DMS 273 (cell line): ENCODE data around the gene BDKRB2.
A peak's percentile ranks its signal among the peaks of the same experiment; 100 is the strongest.

Source experiments
- DNase-seq: peaks from one replicate; lab custom pipeline; 2025; ENCODE audit not compliant: unreplicated experiment; lab: John Stamatoyannopoulos, UW

BDKRB2 gene

DNA sequence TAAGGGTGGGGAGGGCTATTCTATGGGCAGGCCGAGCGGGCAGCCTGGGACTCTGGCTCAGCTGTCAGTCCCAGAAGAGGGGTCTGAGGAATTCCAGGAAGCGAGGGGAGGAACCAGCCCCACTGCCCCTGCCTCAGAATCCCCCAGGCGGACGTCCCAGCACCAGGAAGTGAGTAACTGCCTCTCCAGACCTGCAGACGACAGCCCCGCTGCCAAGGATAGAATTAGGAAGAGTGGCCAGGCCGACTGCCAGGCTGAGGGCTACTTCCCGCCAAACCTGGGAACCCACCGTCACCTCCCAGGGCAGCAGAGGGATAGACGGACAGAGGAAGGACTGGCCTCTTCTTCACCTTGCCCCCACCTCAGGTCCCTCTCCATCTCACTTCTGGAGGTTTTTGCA, 6.7 kb upstream of the BDKRB2 start:
- DNase-seq: no peak

- no peak for DNase-seq
These were observed 6.1 kb upstream of the BDKRB2 start for GRCh38 chr14:96198430-96199130.

DNA sequence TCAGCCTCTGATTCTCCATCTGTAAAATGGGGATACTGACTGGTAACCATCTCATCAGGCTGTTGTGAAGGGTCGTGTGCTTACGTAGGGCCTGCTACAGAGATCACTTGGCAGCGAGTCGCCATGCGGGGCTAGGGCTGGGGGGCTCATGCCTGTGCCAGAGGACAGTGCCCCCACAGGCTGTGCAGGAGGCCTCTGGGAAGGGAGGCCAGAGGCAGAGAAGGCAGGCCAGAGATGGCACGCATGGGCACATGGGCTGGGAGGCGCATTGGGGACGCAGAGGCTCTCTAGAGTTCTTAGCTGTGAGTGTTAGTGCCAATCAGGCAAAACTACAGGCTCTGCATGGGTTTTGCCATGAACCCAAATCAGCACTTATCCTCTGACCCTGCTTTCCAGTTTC, 3.5 kb upstream of the BDKRB2 start:
- no peak for DNase-seq

- no peak for DNase-seq
These were observed 2.7 kb upstream of the BDKRB2 start for GRCh38 chr14:96201965-96202364.

DNA sequence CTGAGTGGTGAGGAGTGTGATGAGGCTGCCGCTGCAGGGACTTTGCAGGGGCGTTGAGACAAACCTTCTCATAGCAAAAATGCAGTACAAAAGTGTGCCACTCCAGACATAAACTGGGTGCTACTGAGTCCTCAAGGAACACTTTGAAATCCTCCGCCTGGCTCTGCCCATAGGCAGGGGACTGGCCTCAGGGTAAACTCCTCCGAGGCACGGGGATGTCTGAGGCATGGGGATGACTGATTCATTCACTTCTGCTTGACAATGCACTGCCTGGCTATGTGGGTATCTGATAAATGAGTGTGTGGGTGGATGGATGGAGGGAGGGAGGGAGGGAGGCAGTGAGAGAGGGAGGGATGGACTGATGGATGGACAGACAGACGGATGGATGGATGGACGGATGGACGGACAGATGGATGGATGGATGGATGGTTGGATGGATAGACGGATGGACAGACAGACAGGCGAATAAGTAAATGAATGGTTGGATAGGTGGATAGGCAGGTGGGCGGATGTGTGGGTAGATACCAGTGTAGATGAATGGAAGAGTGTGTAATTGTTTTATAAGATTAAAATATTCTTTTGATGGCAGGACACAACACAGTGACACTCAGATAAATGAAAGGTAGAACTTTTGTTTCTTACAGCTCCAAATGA, 2.1 kb upstream of the BDKRB2 start:
- DNase-seq: no peak

GRCh38 chr14:96203116-96203515, 1.5 kb upstream of the BDKRB2 start:
- DNase-seq: no peak

- no peak for DNase-seq
These were observed 1.0 kb upstream of the BDKRB2 start for GRCh38 chr14:96203635-96204034.

DNA sequence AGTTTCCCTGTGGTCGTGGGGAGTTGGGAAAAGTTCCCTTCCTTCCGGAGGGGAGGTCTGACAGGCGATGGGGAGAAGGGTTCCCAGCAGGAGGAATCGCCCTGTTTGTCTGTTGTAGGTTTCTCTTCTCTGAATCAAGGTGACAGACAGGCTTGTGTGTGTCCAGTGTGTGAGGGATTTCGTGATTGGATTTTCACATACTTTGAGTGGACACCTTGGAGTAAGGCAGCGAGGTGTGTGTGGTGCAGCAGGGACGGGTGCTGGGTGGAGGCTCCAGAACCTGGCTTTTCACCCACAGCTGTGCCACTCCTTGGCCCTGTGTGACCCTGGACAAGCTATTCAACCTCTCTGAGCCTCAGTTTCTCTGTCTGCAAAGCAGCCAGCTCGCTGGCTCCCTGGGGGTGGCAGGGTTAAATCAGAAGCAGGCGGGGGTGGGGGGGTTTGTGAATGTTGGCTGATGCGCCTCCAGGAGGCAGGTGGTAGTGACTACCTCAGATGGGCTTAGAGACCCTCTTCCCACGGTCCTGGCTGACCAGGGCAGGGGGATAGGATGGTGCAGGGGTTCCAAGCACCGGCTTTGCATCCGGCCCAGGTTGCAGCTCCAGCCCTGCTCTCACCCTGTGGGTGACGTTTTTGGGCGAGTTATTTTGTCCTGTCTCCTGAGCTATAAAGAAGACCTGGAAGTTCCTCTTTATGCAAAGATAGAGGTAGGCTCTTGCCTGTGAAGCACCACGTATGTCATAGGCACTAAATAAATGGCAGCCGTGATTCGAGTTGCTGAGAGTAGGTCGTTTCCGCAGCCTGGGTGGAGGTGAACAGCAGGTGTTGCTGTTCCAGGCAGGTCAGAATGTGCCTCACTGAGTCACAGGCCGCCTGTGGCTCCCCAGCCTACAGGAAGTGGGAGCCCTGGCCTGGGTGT, 679 bp downstream of the BDKRB2 start:
- peak; percentile 46 for DNase-seq

DNA sequence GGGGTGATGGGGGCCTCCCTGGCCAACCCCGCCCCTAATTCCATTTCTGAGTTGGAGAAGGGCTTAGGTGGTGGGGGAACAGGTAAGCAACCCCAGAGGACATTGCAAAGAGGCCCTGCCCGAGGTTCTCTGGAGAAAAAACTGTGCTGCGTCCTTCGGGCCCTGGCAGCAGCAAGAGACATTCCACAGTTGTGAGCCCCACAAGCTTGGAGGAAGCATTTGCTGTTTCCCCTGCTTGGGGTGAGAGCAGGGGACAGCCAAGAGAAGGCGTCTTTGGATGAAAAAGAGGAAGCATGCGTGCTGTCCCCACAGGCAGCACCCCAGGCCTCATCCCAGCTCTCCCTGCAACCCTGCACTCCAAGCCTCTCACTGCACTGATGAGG, 1.3 kb downstream of the BDKRB2 start:
- no peak for DNase-seq

GRCh38 chr14:96206461-96206860, 1.8 kb downstream of the BDKRB2 start:
- DNase-seq: peak; percentile 35

GRCh38 chr14:96207686-96208085, 3.0 kb downstream of the BDKRB2 start:
- DNase-seq: no peak

DNA sequence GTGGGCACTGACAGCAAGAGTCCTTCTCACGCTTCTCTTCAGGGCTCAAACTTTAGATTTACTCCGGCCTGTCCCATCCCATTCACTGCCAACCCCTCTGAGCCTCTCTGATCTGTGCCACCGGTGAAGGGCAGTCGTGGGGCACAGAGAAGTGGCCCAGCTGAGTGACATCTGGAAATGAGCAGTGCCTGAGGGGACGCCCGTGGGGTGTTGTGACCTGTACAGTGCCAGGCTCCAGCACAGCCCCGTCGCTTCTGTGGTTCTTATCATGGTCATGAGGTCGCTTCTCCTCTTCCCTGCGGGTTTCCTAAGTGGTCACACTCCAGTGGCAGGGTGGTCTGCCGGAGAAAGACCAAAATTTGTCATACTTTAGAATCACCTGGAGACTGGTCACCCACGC, 4.1 kb downstream of the BDKRB2 start:
- no peak for DNase-seq

GRCh38 chr14:96212140-96212539, 7.5 kb downstream of the BDKRB2 start:
- no peak for DNase-seq

DNA sequence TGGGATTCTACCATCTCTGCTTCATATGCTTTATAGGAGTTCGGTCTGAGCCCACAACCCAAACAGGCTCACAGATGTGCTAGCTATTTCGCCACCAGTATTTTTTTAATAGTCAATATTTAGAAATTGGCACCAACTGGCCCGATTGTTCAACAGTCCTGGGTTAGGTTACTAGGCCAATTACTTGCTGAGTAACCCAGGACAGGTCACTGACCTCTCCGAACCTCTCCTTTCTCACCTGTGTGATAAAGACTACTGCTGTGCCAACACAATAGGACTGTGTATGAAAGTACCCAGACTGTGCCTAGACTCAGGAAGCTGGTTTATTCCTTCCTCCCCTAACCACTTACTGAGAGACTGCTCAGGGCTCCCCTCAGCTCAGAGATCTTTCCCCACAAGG, 8.3 kb downstream of the BDKRB2 start:
- DNase-seq: no peak

DNA sequence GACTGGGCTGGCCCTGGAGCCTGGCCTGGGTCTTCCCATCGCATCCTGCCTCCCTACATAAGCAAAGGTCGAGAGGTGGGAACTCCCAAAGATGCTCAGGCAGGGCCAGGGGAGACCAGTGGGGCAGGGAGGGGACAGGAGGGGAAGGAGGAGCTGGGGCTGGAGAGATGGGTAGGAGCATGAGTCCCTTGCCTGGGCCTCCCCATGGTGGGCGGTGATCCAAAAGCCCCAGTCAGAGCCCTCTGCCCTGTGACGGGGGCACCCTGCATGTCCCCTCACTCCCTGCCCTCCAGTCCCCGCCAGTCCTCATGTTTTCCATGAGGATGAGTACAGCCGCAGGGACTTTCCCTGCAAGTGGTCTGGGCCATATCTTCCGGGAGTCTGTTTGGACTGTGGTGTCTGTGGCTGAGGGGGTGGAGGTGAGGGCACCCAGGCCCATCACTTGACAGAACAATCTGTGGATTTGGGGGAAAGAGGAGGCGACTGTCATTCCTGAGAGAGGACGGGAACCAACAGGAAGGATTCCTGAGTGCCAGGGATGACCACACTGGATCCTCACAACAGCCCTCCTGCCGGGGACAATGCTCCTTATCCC, 9.3 kb downstream of the BDKRB2 start:
- DNase-seq: no peak

DNA sequence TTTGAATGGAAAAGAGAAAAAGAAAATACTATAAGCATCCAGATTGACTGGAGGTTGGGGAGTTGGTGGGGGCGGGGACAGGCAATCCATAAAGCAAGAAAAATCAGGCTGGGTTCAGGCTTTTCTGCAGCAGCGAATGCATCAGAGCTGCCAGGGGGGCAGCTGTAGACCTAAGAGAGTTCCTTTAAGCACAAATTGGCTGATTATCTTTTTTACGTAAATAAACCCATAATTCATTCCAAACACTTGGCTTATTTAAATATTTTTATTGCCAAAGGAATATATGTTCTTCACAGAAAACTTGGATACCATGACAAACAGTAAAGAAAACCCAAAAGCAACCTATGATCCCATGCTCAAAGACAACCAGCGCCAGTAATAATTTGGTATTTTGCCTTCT, 10.2 kb downstream of the BDKRB2 start:
- no peak for DNase-seq

DNA sequence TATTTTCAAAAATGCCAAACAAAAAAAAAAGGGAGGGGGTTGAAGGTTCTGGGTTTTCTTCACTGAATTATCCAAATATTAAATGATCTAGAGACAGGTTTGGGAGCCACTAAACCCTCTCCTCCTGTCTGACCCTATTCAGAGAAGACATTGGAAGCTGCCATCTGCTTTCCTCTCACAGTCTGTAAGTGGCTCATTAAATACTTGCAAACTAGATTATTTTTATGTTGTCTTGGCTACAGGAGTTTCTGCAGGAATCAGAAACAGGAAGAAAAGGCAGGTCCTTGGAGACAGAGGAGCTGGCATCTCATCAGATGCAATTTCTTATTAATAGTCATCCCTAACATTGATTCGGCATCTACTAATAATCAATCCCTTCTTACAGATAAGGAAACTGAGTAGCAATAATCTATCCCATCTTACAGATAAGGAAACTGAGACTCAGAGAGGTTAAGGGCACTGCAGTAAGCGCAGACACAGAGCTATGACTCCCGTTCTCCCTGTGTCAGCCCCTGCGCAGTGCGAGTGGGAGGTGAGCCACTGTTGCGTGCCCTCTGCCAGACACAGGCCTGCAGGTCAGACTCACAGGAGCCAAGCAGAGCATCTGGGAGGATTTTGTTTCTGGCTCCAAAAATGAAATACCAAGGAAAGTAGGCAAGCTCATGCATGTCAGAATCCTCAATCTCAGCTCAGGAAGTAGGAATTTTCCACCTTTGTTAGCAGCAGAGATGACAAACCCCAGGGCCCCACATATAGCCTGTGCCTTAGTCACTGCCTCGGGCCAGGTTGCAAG, 11.0 kb downstream of the BDKRB2 start:
- DNase-seq: peak; percentile 40

DNA sequence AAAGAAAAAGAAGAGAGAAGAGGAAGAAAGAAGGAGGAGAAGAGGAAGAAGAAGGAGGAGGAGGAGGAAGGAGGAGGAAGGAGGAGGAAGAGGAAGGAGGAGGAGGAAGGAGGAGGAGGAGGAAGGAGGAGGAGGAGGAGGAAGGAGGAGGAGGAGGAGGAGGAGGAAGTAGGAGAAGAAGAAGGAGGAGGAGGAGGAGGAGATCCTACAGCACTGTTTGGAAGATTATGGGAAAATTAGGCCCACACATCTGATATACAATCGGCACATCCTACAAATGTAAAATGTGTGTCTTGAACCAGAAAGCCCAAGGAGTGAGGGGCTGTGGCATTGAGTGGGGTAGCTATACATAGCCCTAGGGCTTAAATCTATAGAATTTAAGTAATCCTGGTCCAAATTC, 12.0 kb downstream of the BDKRB2 start:
- no peak for DNase-seq

DNA sequence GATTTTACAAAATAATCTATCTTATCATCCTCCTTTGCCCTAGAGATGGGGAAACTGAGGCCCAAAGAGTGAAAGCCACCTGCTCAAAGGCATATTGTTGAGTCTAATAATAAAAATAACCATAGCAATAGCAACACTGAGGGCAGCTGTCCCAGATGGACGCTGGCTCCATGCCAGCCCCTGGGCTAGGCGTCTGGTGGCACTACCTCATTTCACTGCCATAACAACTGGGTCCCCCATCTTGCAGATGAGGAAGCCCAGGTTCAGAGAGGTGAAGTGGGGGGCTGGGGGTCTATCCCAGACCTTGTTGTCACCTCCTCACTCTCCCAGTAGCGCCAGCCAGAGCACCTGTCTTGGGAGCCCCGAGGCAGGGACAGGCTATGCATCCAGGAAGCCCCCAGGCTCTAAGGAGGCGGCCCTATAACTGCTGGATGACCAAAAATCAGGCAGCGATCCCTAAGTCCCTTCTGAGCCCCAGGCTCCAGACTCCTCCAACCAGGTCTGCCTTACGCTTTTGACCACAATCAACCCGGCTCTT, 12.8 kb downstream of the BDKRB2 start:
- DNase-seq: peak; percentile 58

GRCh38 chr14:96221109-96221650, 16.5 kb downstream of the BDKRB2 start:
- DNase-seq: no peak
